Measurements from ENCODE around the gene HDDC2. TPM values are rescaled to one million over a fixed set of nuclear protein-coding genes. Genes with fewer than 3 reads are reported as not detected.
A peak's percentile ranks its signal among the peaks of the same experiment; 100 is the strongest.

HDDC2 gene
- total and polyA plus RNA-seq, 5 experiments from 2014 or later = 62.9 to 134 (median 118) TPM

GRCh38 chr6:125279961-125280360 is 21.8 kb downstream of the HDDC2 start:
- Mint-ChIP-seq H3K4me3 (peak overlapping the region in 1 of 10 donors; percentile 6), H3K36me3 (peaks cover 47 to 90% (median 76%) of the 10 kb centered on the region in 3 donors), H3K9me3 (peaks cover 3 to 39% (median 16%) of the 10 kb centered on the region in 9 donors), H3K4me1 (peaks cover 34 to 61% (median 53%) of the 10 kb centered on the region in 4 donors), H3K27me3 (no peaks in the 10 kb centered on the region), H3K27ac (no peak overlapping the region)
- DNase-seq (no peak), ATAC-seq (no peak)
- POLR2A ChIA-PET = no interaction called here

GRCh38 chr6:125277838-125278237 is 23.9 kb downstream of the HDDC2 start:
- Mint-ChIP-seq H3K4me3 (no peak overlapping the region), H3K27me3 (no peaks in the 10 kb centered on the region), H3K9me3 (peaks cover 3 to 21% (median 10%) of the 10 kb centered on the region in 9 donors), H3K27ac (peak overlapping the region in 3 of 10 donors; percentile 2 to 67 (median 3)), H3K36me3 (peaks cover 30 to 88% (median 72%) of the 10 kb centered on the region in 3 donors), H3K4me1 (peaks cover 17 to 40% (median 33%) of the 10 kb centered on the region in 4 donors)
- DNase-seq (no peak), ATAC-seq (no peak)
- POLR2A ChIA-PET = no interaction called here

GRCh38 chr6:125275779-125276178 is 26.0 kb downstream of the HDDC2 start:
- no peaks in the 10 kb centered on the region for H3K27me3 Mint-ChIP-seq
- DNase-seq (no peak), ATAC-seq (no peak)
- peaks cover 18 to 79% (median 68%) of the 10 kb centered on the region in 3 donors for H3K36me3 Mint-ChIP-seq
- H3K9me3 Mint-ChIP-seq = peaks cover 0 to 8% (median 0%) of the 10 kb centered on the region in 9 donors
- POLR2A ChIA-PET = no interaction called here
- H3K4me3 Mint-ChIP-seq = no peak overlapping the region
- peak overlapping the region in 4 of 10 donors; percentile 2 to 75 (median 30) for H3K27ac Mint-ChIP-seq
- H3K4me1 Mint-ChIP-seq = peaks cover 9 to 27% (median 18%) of the 10 kb centered on the region in 4 donors

DNA sequence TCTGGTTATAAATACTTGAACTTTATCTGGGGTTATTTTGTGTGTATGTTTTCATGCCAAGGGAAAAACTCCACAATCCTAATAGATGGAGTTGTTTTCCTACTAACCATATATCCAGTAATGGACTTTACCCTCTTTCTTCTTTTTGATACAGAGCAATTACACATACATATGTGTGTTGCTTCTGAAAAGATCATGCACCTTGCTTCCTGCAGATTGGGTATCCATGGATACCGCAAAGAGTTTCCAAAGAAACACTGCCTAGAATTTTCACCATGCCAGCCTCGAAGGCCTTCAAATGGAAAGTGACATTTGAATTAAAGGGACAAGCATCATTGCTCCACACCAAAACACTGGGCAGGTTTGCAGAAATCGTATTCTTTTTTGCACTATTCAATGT is 26.8 kb downstream of the HDDC2 start:
- H3K27me3 Mint-ChIP-seq = no peaks in the 10 kb centered on the region
- ATAC-seq (no peak), DNase-seq (no peak)
- H3K36me3 Mint-ChIP-seq = peaks cover 16 to 71% (median 61%) of the 10 kb centered on the region in 3 donors
- POLR2A ChIA-PET = no interaction called here
- H3K4me3 Mint-ChIP-seq = no peak overlapping the region
- H3K4me1 Mint-ChIP-seq = peaks cover 9 to 25% (median 14%) of the 10 kb centered on the region in 4 donors
- H3K9me3 Mint-ChIP-seq = peaks cover 0 to 4% (median 0%) of the 10 kb centered on the region in 9 donors
- H3K27ac Mint-ChIP-seq = peak overlapping the region in 1 of 10 donors; percentile 21

DNA sequence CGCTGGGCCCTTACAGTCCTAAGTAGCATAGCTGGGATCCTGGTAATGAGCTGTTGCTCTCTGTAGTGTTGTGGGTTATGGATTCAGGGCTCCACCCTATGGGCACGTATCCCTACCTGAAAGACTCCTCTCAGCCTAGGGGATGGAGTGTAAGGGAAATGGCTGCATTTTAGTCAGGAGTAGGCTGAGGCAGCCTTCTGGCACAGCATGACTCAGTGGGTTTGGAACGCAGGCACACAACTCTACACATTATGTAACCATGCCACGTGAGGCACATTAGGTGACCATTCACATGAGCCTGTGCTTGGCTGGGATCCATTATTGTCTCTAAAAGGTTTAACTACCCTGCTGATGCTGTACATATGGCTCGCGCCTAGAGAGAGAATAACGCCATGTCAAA is 27.8 kb downstream of the HDDC2 start:
- Mint-ChIP-seq H3K4me3 (no peak overlapping the region), H3K4me1 (peaks cover 6 to 19% (median 10%) of the 10 kb centered on the region in 4 donors), H3K27ac (peak overlapping the region in 2 of 10 donors; percentile 16 to 69), H3K36me3 (peaks cover 16 to 63% (median 54%) of the 10 kb centered on the region in 3 donors), H3K9me3 (no peaks in the 10 kb centered on the region), H3K27me3 (no peaks in the 10 kb centered on the region)
- POLR2A ChIA-PET = no interaction called here
- ATAC-seq (no peak), DNase-seq (no peak)

DNA sequence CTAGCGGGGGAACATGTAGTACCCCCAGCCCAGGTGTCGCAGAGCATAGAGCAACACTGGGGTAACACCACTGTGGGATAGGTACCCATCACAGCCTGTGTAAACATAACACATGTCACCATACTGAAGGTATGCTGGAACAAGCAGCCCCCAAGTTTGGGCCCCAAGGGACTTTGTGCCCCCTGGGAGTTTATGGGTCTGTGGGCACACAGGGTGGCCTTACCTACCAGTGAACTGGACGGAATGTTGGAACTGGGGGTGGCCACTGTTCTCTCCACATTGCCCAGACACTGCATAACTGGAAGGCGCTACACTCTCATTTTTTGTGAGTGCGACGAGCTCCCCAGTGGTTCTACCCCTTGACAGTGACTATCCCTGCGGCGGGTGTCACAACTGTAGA is 28.5 kb downstream of the HDDC2 start:
- no peak overlapping the region for H3K27ac Mint-ChIP-seq
- no peak overlapping the region for H3K4me3 Mint-ChIP-seq
- POLR2A ChIA-PET = no interaction called here
- DNase-seq (peak in 1 of 10 donors; percentile 57), ATAC-seq (no peak)
- H3K4me1 Mint-ChIP-seq = peaks cover 0 to 14% (median 6%) of the 10 kb centered on the region in 4 donors
- H3K9me3 Mint-ChIP-seq = no peaks in the 10 kb centered on the region
- H3K36me3 Mint-ChIP-seq = peaks cover 16 to 57% (median 48%) of the 10 kb centered on the region in 3 donors
- no peaks in the 10 kb centered on the region for H3K27me3 Mint-ChIP-seq

GRCh38 chr6:125271486-125272159 is 30.1 kb downstream of the HDDC2 start:
- ATAC-seq (no peak), DNase-seq (no peak)
- Mint-ChIP-seq H3K4me1 (peaks cover 0 to 8% (median 4%) of the 10 kb centered on the region in 4 donors), H3K27me3 (no peaks in the 10 kb centered on the region), H3K9me3 (no peaks in the 10 kb centered on the region), H3K27ac (no peak overlapping the region), H3K4me3 (no peak overlapping the region), H3K36me3 (peaks cover 10 to 47% (median 46%) of the 10 kb centered on the region in 3 donors)
- POLR2A ChIA-PET = no interaction called here

DNA sequence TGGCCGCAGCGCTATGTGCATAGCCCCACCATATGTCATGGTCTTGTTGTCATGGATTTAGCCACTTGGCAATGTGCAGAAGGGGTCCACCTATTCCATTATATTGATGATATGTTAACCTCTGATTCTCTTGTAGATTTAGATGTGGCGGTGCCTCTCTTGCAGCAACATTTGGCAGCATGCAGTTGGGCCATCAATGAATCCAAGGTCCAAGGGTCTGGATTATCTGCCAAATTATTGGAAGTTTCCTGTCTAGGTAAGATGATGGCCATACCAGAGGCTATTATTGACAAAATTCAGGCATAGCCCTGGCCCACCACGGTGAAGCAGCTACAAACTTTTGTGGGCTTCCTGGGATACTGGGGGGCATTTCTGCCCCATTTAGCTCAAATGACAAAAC is 31.4 kb downstream of the HDDC2 start:
- H3K36me3 Mint-ChIP-seq = peaks cover 2 to 38% (median 35%) of the 10 kb centered on the region in 3 donors
- peaks cover 0 to 2% (median 0%) of the 10 kb centered on the region in 4 donors for H3K4me1 Mint-ChIP-seq
- POLR2A ChIA-PET = no interaction called here
- no peak for ATAC-seq
- H3K27me3 Mint-ChIP-seq = no peaks in the 10 kb centered on the region
- H3K4me3 Mint-ChIP-seq = no peak overlapping the region
- H3K9me3 Mint-ChIP-seq = no peaks in the 10 kb centered on the region
- no peak overlapping the region for H3K27ac Mint-ChIP-seq
- no peak for DNase-seq

- H3K36me3 Mint-ChIP-seq = peaks cover 0 to 32% (median 27%) of the 10 kb centered on the region in 3 donors
- ATAC-seq (no peak), DNase-seq (no peak)
- POLR2A ChIA-PET = no interaction called here
- no peak overlapping the region for H3K4me3 Mint-ChIP-seq
- H3K4me1 Mint-ChIP-seq = peaks cover 0 to 3% (median 0%) of the 10 kb centered on the region in 4 donors
- no peak overlapping the region for H3K27ac Mint-ChIP-seq
- H3K9me3 Mint-ChIP-seq = no peaks in the 10 kb centered on the region
- no peaks in the 10 kb centered on the region for H3K27me3 Mint-ChIP-seq
These were observed 32.3 kb downstream of the HDDC2 start for GRCh38 chr6:125269328-125269985.

DNA sequence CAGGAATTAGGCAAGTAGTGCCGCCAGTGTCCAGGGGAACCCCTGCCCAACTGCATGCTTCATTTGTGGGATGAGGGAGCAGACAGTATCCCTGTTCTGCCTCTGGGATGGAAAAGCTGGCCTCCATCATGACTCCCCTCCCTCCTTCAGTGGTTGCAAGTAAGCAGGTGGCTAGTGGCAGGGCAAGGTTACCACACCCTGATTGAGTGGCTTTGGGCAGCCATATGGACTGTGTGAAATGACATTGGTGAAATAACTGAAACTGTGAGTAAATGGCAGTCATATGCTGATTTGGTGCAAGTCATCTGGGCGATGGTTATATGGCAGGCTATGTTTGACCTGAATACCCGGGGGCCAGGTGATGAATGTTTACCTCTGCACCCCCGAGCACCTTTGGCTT is 33.0 kb downstream of the HDDC2 start:
- Mint-ChIP-seq H3K9me3 (no peaks in the 10 kb centered on the region), H3K4me3 (no peak overlapping the region), H3K27ac (no peak overlapping the region), H3K36me3 (peaks cover 0 to 26% (median 20%) of the 10 kb centered on the region in 3 donors), H3K4me1 (peaks cover 0 to 3% (median 0%) of the 10 kb centered on the region in 4 donors), H3K27me3 (no peaks in the 10 kb centered on the region)
- POLR2A ChIA-PET = no interaction called here
- ATAC-seq = no peak
- no peak for DNase-seq

GRCh38 chr6:125267806-125268523 is 33.8 kb downstream of the HDDC2 start:
- H3K4me1 Mint-ChIP-seq = peaks cover 0 to 3% (median 0%) of the 10 kb centered on the region in 4 donors
- peaks cover 0 to 18% (median 13%) of the 10 kb centered on the region in 3 donors for H3K36me3 Mint-ChIP-seq
- no peaks in the 10 kb centered on the region for H3K9me3 Mint-ChIP-seq
- POLR2A ChIA-PET = no interaction called here
- no peak overlapping the region for H3K4me3 Mint-ChIP-seq
- H3K27me3 Mint-ChIP-seq = no peaks in the 10 kb centered on the region
- ATAC-seq = no peak
- H3K27ac Mint-ChIP-seq = peak overlapping the region in 2 of 10 donors; percentile 18 to 45
- DNase-seq = no peak

- Mint-ChIP-seq H3K9me3 (no peaks in the 10 kb centered on the region), H3K4me1 (peaks cover 0 to 3% (median 0%) of the 10 kb centered on the region in 4 donors), H3K36me3 (no peaks in the 10 kb centered on the region), H3K27me3 (no peaks in the 10 kb centered on the region), H3K27ac (no peak overlapping the region), H3K4me3 (no peak overlapping the region)
- ATAC-seq (no peak), DNase-seq (no peak)
- POLR2A ChIA-PET = no interaction called here
These were observed 37.3 kb downstream of the HDDC2 start for GRCh38 chr6:125264476-125264875.
